ENCODE data around the gene SH3GL2.

DNA sequence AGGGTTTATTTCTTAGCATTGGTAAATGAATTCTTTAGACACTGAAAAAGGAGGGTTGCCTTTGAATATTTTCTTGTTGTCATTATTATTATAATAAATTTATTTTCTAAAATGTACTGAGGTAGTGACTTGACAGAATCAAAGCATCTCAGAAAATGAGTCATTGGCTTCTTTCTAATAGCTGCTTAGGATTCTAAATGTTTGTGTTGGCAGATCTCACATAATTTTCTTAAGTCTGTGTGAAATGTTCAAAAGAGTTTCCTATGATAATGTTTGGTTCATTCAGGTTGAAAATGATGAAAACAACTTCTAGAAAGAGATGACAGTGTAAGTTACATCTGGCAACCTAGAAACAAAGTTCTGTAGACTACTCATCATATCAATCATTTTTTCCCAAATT, 69.7 kb downstream of the SH3GL2 start:
- TF ChIP-seq, protein P1, sequence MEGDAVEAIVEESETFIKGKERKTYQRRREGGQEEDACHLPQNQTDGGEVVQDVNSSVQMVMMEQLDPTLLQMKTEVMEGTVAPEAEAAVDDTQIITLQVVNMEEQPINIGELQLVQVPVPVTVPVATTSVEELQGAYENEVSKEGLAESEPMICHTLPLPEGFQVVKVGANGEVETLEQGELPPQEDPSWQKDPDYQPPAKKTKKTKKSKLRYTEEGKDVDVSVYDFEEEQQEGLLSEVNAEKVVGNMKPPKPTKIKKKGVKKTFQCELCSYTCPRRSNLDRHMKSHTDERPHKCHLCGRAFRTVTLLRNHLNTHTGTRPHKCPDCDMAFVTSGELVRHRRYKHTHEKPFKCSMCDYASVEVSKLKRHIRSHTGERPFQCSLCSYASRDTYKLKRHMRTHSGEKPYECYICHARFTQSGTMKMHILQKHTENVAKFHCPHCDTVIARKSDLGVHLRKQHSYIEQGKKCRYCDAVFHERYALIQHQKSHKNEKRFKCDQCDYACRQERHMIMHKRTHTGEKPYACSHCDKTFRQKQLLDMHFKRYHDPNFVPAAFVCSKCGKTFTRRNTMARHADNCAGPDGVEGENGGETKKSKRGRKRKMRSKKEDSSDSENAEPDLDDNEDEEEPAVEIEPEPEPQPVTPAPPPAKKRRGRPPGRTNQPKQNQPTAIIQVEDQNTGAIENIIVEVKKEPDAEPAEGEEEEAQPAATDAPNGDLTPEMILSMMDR (IDR thresholded peaks at IDR 0.05) = no peak
- TF ChIP-seq ZFX (IDR thresholded peaks at IDR 0.05; ENCODE audit: borderline replicate concordance) = no peak

Measured in 22Rv1 (cell line).